HEK293 (cell line): ENCODE data around the gene CACNA1C.

ENCODE experiments used
- SCRT1 ChIP-seq: fragments of 450-650 bp; formaldehyde crosslinking; IDR thresholded peaks from 2 replicates; pipeline ENCODE4 v1.5.1; 2016; ENCODE audit warnings: missing biosample characterization, missing genetic modification characterization, borderline replicate concordance
- ZIC2 ChIP-seq: fragments of 450-650 bp; formaldehyde crosslinking; IDR thresholded peaks from 2 replicates; pipeline ENCODE4 v1.5.1; 2016; ENCODE audit warnings: missing biosample characterization, missing genetic modification characterization
- TF ChIP-seq, protein P1 (sequence below): fragments of 450-650 bp; formaldehyde crosslinking; IDR thresholded peaks from 2 replicates; pipeline ENCODE4 v1.5.1; 2016; ENCODE audit warnings: missing biosample characterization, missing genetic modification characterization

DNA sequence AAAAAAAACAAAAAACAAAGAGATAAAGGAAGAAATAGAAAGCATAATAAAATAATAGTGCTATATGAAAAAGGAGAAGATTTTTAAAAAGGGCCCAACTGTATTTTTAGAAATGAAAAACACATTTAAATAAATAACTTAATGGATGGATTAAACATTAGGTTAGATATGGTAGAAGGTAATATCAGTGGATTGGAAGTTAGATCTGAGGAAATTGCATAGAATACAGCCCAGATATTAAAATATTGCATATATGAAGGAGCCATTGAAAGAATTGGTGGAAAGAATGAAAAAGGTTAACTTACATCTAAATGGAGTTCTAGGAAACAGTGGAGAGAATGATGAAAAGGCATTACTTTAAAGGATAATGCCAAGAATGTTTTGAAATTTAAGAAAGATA, 27.8 kb downstream of the CACNA1C start:
- TF ChIP-seq, protein P1, sequence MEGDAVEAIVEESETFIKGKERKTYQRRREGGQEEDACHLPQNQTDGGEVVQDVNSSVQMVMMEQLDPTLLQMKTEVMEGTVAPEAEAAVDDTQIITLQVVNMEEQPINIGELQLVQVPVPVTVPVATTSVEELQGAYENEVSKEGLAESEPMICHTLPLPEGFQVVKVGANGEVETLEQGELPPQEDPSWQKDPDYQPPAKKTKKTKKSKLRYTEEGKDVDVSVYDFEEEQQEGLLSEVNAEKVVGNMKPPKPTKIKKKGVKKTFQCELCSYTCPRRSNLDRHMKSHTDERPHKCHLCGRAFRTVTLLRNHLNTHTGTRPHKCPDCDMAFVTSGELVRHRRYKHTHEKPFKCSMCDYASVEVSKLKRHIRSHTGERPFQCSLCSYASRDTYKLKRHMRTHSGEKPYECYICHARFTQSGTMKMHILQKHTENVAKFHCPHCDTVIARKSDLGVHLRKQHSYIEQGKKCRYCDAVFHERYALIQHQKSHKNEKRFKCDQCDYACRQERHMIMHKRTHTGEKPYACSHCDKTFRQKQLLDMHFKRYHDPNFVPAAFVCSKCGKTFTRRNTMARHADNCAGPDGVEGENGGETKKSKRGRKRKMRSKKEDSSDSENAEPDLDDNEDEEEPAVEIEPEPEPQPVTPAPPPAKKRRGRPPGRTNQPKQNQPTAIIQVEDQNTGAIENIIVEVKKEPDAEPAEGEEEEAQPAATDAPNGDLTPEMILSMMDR (tag by site-specific recombination), result no peak
- TF ChIP-seq ZIC2 (tag by site-specific recombination), result no peak
- no peak for TF ChIP-seq SCRT1
